RWPE1 (cell line): Measurements from ENCODE around the gene MYO7A.

Experiments
- CTCF ChIA-PET: fragments of 350-600 bp; sonication (Branson Sonifier 250); formaldehyde crosslinking; extraction: SDS; loops from one replicate; lab custom pipeline; 2021; lab: Yijun Ruan, JAX
- POLR2A ChIA-PET: fragments of 400-600 bp; formaldehyde crosslinking; extraction: SDS; loops from one replicate; lab custom pipeline; 2020; ENCODE audit warnings: antibody characterized with exemption; ENCODE audit not compliant: low non-redundant PET; lab: Yijun Ruan, JAX
- DNase-seq: peaks from one replicate; pipeline ENCODE4 v3.0.0; 2012; ENCODE audit warnings: low spot score
- H3K27ac ChIP-seq: fragments of 450-650 bp; 2 replicates; pipeline ENCODE4 v1.5.1; 2017
- TF ChIP-seq, protein P1 (sequence below): fragments of 450-650 bp; conservative IDR thresholded peaks from 2 replicates; pipeline ENCODE4 v1.5.1; 2017; ENCODE audit warnings: low read depth, mild to moderate bottlenecking

The MYO7A gene

DNA sequence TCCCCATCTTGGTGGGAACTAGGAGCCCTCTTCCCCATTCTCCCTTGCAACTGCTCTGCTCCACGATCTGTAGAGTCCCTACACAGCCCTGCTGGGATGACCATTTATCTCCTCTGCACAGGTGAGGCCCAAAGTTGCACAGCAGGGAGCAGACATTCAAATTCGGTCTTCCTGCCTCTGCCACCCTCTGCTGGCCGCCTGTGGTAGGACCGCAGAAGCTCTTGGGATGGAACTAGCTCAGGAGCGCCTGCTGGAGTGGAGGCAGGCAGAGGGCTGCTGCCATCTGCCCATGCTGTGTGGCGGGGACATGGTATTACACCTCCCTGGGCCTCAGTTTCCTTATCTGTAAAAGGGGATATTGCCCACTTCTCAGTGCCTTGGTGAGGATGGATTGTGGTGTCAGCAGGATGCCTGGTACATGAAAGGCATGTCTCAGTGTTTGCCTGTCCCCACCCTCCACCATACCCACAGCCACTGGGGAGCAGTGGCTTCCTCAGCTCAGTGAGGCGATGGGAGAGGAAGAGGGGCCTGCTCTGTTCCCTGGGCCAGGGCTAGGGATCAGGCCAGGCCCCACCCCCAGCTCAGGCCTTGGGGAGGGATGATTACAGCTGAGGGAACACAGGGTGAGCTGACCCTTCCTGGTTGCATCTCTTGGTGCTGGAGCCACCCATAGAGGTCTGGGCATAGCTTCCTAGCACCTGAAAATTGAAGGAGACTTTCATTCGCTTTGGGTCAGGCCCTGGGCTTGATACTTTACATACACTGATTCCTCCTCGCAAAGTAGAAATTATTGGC, 36.7 kb upstream of the MYO7A start:
- no peak overlapping the region for H3K27ac ChIP-seq
- DNase-seq, result peak; percentile 80
- CTCF ChIA-PET, result interaction anchor here (0.5 to 2.8 kb wide), 20 partner anchors 9 to 1719 kb away, joined by 3 to 22 read pairs (median 4); partner anchors contain the start of gene CAPN5
- POLR2A ChIA-PET, result no interaction called here
- TF ChIP-seq, protein P1, sequence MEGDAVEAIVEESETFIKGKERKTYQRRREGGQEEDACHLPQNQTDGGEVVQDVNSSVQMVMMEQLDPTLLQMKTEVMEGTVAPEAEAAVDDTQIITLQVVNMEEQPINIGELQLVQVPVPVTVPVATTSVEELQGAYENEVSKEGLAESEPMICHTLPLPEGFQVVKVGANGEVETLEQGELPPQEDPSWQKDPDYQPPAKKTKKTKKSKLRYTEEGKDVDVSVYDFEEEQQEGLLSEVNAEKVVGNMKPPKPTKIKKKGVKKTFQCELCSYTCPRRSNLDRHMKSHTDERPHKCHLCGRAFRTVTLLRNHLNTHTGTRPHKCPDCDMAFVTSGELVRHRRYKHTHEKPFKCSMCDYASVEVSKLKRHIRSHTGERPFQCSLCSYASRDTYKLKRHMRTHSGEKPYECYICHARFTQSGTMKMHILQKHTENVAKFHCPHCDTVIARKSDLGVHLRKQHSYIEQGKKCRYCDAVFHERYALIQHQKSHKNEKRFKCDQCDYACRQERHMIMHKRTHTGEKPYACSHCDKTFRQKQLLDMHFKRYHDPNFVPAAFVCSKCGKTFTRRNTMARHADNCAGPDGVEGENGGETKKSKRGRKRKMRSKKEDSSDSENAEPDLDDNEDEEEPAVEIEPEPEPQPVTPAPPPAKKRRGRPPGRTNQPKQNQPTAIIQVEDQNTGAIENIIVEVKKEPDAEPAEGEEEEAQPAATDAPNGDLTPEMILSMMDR, result peak; percentile 91

DNA sequence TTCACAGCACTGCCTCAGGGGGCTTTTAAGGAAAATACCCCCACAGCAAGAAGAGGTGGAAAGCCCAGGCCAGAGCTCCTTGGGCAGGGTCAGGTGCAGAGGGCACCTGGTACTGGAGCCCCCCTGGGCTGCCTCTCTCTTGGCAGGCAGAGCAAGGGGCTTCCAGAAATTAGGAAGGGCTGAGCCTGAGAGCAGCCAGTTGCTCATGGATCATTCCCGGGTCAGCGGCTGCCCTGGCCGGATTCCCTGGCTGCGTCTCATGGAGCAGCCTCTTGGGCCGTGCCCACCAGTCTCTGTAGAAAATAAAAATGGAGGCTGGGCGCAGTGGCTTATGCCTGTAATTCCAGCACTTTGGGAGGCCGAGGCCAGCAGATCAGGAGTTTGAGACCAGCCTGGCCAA, 35.7 kb upstream of the MYO7A start:
- ChIA-PET POLR2A (no interaction called here), CTCF (interaction anchor here (0.6 to 2.8 kb wide), 6 partner anchors 10 to 357 kb away, joined by 3 to 22 read pairs (median 6); no protein-coding TSS in a partner anchor)

DNA sequence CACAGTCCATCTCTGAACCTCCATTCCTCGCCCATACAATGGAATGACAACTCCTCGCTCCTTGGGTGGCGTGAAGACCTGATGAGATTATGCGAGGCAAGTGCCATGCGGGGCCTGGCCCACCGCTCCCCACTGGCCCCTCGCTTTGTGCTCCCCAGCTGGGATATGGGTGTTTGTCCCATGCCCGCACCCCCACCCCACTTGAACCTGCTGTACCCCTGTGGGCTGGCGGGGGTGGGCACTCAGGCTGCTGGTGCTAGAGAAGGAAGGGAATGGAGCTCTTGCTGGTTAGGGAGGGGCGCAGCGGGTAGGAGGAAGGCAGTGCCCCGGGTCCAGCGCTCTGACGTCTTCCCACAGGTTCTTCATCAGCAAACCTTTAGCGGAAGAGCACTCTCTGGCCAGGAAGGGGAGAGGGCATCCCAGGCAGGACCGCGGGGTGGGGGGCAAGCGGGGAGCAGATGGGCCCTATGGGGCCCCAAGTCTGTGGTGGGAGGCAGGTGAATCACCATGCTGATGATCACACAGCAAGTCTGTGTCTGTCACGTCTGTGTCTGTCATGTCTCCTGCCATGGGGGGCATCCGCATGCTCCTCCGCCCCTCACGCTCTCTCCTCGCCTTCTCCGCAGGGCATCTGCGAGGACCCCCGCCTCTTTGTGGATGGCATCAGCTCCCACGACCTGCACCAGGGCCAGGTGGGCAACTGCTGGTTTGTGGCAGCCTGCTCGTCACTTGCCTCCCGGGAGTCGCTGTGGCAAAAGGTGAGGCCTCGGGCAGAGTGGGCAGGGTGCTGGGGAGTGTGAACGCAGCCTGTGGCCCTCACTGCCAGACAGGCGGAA, 34.8 kb upstream of the MYO7A start:
- CTCF ChIA-PET, result interaction anchor here (0.6 to 2.7 kb wide), 4 partner anchors 45 to 375 kb away, joined by 4 to 22 read pairs (median 6); no protein-coding TSS in a partner anchor
- no peak for DNase-seq
- TF ChIP-seq, protein P1, result no peak
- POLR2A ChIA-PET, result no interaction called here
- no peak overlapping the region for H3K27ac ChIP-seq

More for the DNA sequence above, 35.7 kb upstream of the MYO7A start:
- TF ChIP-seq, protein P1, result no peak
- H3K27ac ChIP-seq, result no peak overlapping the region
- no peak for DNase-seq

DNA sequence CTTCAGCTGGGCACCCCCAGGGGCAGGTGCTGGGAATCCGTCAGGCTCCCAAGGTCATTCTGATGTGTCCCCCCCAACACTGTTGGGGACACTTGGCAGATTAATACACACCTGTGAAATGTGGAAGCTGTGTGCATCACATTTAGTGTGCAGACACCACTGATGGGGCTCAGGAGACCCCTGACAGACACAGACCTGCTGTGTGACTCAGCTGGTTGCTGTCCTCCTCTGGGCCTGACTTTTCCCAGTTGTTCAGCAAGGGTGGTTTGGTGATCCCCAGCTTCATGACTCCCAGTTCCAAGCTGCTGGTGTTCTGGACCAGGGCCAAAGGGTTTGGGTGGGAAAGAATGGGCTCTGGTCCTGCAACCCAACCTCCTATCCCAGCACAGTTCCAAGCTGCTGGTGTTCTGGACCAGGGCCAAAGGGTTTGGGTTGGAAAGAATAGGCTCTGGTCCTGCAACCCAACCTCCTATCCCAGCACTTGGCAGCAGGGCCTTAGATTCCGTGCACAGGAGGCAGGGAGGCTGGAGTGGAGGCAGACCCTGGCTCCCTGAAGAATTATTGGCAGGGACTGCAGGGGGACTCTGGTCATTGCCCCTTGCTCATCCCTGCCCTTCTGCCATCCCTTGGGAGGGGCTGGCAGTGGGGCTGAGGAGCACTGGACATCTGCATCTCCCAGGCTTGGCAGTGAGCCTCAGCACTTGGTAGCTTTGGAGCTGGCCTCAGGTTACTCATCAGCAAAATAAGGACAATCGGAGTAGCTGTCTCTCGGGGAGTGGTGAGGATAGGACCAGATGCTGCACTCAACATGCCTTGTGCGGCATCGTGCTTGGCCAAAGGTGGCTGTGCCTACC, 33.8 kb upstream of the MYO7A start:
- ChIA-PET CTCF (interaction anchor here (0.6 to 1.9 kb wide), 6 partner anchors 28 to 374 kb away, joined by 3 to 6 read pairs (median 6); partner anchors contain the start of gene CAPN5), POLR2A (no interaction called here)
- DNase-seq, result no peak
- no peak overlapping the region for H3K27ac ChIP-seq
- TF ChIP-seq, protein P1, result no peak

DNA sequence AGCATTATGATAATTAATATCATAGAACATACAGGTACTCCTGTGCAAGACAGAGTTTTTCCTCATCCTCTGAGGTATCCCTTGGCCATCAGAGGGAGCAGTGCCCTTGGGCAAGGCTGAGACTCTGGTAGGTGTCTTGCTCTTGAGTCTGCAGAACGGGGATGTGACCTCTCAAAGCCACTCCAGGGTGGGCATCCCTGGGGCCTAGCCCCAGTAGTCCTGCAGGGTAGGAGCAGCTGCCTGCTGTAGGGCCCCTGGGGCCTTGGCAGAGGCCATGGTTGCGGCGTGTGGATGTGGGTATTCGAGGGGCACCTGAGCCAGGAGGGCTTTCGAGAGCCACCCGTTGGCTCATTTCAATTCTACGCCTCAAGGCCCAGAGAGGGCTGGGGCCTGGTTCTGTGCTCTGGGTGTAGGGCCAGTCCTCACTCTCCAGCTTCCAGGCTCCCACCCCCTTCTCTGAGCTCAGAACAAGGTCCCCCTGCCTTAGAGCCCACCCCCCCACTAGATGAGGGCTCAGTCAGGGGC, 33.1 kb upstream of the MYO7A start:
- H3K27ac ChIP-seq, result no peak overlapping the region
- DNase-seq, result no peak
- ChIA-PET CTCF (interaction anchor here (0.8 to 1.9 kb wide), 4 partner anchors 28 to 47 kb away, joined by 3 to 6 read pairs (median 6); partner anchors contain the start of gene CAPN5), POLR2A (no interaction called here)
- TF ChIP-seq, protein P1, result no peak
